BLaER1 treated with 17β-estradiol and CSF1 and Interleukin-3, amounts not matched to agents 10 nM and 100 nM (cell line): ENCODE data around the gene ALDH3B2.
"Not testable (repeated sequence)": the region's sequence is repeated elsewhere in the genome, so short reads cannot be mapped to it uniquely, and the experiment has no call there.

Source experiments
- H3K27ac ChIP-seq, 11 experiments: shearing (Covaris generic); formaldehyde crosslinking; 2 replicates each; pipeline ENCODE4 v1.8.1; 2022
- H3K27me3 ChIP-seq, 11 experiments: shearing (Covaris generic); formaldehyde crosslinking; 2 replicates each; pipeline ENCODE4 v1.8.1; 2022
- H3K36me3 ChIP-seq, 11 experiments: shearing (Covaris generic); formaldehyde crosslinking; 2 replicates each; pipeline ENCODE4 v1.8.1; 2022
- H3K4me1 ChIP-seq, 10 experiments: shearing (Covaris generic); formaldehyde crosslinking; 2 replicates each; pipeline ENCODE4 v1.8.1; 2022
- H3K4me2 ChIP-seq, 11 experiments: shearing (Covaris generic); formaldehyde crosslinking; 2 replicates each; pipeline ENCODE4 v1.8.1; 2022
- H3K4me3 ChIP-seq, 10 experiments: shearing (Covaris generic); formaldehyde crosslinking; 2 replicates each; pipeline ENCODE4 v1.8.1; 2022
- H3K9ac ChIP-seq, 11 experiments: shearing (Covaris generic); formaldehyde crosslinking; 2 replicates each; pipeline ENCODE4 v1.8.1; 2022
- H3K9me3 ChIP-seq, 11 experiments: shearing (Covaris generic); formaldehyde crosslinking; replicated peaks in 1 of 11; 2 replicates each; pipeline ENCODE4 v1.8.1; 2022
- H4K20me1 ChIP-seq, 11 experiments: shearing (Covaris generic); formaldehyde crosslinking; 2 replicates each; pipeline ENCODE4 v1.8.1; 2022
- Cebpa-rat ChIP-seq, 11 experiments: shearing (Covaris generic); IDR thresholded peaks; 2 replicates each; pipeline ENCODE4 v1.8.1; 2022

The ALDH3B2 gene

GRCh38 chr11:67630943-67631331 lies 43.5 kb downstream of the ALDH3B2 start:
- H3K27ac ChIP-seq = peak overlapping the region; percentile 41 to 84 (median 72); a peak in 21 of 22 replicates
- H3K36me3 ChIP-seq = no peaks in the 10 kb centered on the region
- peak overlapping the region; percentile 66 to 96 (median 89) for H3K4me2 ChIP-seq
- peak overlapping the region; percentile 60 to 81 (median 71) for H3K4me3 ChIP-seq
- H3K4me1 ChIP-seq = peaks cover 10 to 36% (median 28%) of the 10 kb centered on the region in 10 experiments
- no peaks in the 10 kb centered on the region for H3K27me3 ChIP-seq
- no peak for TF ChIP-seq Cebpa-rat (IDR thresholded peaks at IDR 0.05)
- H3K9me3 ChIP-seq = no peaks in the 10 kb centered on the region
- peak overlapping the region; percentile 74 to 85 (median 82) for H3K9ac ChIP-seq
- H4K20me1 ChIP-seq = 0 out of 22 replicates have a peak, but pooled peaks cover 0 to 3% (median 0%) of the 10 kb centered on the region in 11 experiments

DNA sequence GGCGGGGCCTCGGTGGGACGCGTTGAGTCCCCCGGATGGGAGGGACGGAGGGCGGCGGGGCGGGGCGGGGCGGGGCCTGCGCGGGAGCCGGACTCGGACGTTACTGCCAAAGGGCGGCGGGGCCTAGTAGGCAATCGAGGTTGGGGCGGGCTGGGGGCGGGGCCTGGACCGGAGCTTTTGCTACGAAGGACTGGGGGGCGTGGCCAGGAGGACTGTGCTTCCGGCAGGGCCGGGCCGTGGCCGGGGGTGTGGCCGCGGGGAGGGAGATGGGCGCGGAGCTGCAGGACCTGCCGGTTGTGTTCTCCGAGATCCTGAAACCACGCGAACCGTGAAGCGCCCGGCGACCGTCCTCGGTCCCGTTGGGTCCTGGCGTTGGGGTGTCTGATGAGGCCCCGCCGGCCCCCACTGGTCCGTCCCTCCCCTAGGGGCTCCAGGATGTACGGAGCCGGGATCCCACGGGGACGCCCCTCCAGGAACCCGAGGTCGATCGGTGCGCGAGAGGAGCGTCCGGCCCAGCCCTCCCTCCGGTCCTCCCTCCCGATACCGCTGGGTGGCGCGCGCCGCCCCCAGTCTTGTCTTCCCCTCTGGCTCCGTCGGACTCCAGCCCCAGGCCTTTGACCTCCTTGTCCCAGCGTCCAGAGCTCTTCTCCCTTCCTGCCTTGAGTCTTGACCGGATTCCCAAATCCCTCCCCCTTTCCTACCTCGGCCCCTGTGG lies 44.0 kb downstream of the ALDH3B2 start:
- Histone ChIP-seq H3K4me3 (peak overlapping the region; percentile 66 to 81 (median 73)), H3K27ac (peak overlapping the region; percentile 41 to 84 (median 72); a peak in 21 of 22 replicates), H4K20me1 (0 out of 22 replicates have a peak, but pooled peaks cover 0 to 3% (median 0%) of the 10 kb centered on the region in 11 experiments), H3K36me3 (no peaks in the 10 kb centered on the region), H3K4me2 (peak overlapping the region; percentile 66 to 96 (median 89)), H3K9me3 (no peaks in the 10 kb centered on the region), H3K27me3 (no peaks in the 10 kb centered on the region), H3K9ac (peak overlapping the region; percentile 76 to 85 (median 82)), H3K4me1 (peaks cover 10 to 39% (median 30%) of the 10 kb centered on the region in 10 experiments)
- TF ChIP-seq Cebpa-rat (IDR thresholded peaks at IDR 0.05) = no peak

GRCh38 chr11:67629386-67630227 lies 44.8 kb downstream of the ALDH3B2 start, which contains the start of gene NUDT8:
Gene NUDT8 (minus strand): TSS chr11:67629937. CDS start chr11:67629911, 26 bp downstream.
- no peak for TF ChIP-seq Cebpa-rat (IDR thresholded peaks at IDR 0.05)
- H3K4me1 ChIP-seq = peaks cover 10 to 47% (median 37%) of the 10 kb centered on the region in 10 experiments

DNA sequence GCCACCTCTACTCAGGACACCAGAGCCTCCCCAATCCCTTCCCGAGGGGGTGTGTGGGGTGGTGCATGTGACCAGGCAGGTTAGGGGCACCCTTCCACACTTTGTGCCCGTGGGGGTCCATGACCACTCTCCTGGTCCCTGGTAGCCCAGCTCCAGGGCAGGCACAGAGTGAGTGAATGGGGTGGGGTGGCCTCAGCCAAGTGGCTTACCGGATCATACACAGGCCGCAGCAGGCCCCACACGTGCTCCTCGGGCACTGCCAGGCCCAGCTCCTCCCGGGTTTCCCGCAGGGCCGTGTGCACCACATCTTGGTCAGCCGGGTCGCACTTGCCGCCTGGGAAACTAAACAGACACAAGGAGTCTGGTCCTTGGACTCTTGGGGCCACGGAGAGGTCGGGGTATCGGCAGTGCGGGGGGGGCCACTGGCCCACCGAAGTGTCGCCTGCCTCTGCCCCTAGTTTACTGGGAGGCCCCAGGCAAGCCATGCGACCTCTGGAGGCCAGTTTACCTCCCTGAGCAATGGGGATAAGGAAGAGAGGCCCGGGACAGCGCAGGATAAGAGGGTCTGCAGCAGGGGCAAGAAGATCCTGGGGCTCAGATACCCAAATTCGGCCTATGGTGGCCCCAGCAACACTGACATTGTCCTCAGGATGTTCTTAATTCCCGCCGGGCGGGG lies 45.6 kb downstream of the ALDH3B2 start:
- Histone ChIP-seq H3K4me2 (peak overlapping the region; percentile 93 to 100 (median 98)), H3K4me3 (peak overlapping the region; percentile 60 to 74 (median 70); a peak in 18 of 20 replicates), H3K27ac (peak overlapping the region in 6 of 11 experiments; percentile 14 to 80 (median 64); a peak in 8 of 22 replicates), H3K27me3 (no peaks in the 10 kb centered on the region), H3K36me3 (no peaks in the 10 kb centered on the region), H3K4me1 (peaks cover 10 to 51% (median 42%) of the 10 kb centered on the region in 10 experiments), H3K9me3 (no peaks in the 10 kb centered on the region), H4K20me1 (0 out of 22 replicates have a peak, but pooled peaks cover 0 to 3% (median 0%) of the 10 kb centered on the region in 11 experiments), H3K9ac (peak overlapping the region in 10 of 11 experiments; percentile 71 to 83 (median 78); a peak in 18 of 22 replicates)
- no peak for TF ChIP-seq Cebpa-rat (IDR thresholded peaks at IDR 0.05)

More at GRCh38 chr11:67629386-67630227, 44.8 kb downstream of the ALDH3B2 start, which contains the start of gene NUDT8:
- Histone ChIP-seq H3K4me2 (peak within 1 kb of the TSS; percentile 93 to 100 (median 98)), H3K36me3 (no peaks in the 10 kb centered on the region), H3K27me3 (no peaks in the 10 kb centered on the region), H4K20me1 (0 out of 22 replicates have a peak, but pooled peaks cover 0 to 3% (median 0%) of the 10 kb centered on the region in 11 experiments), H3K27ac (peak within 1 kb of the TSS; percentile 41 to 84 (median 77); a peak in 21 of 22 replicates), H3K4me3 (peak within 1 kb of the TSS; percentile 66 to 81 (median 73)), H3K9me3 (no peaks in the 10 kb centered on the region), H3K9ac (peak within 1 kb of the TSS; percentile 76 to 85 (median 82))

GRCh38 chr11:67627812-67628624 lies 46.4 kb downstream of the ALDH3B2 start:
- no peaks in the 10 kb centered on the region for H3K36me3 ChIP-seq
- H3K9ac ChIP-seq = peak overlapping the region in 5 of 11 experiments; percentile 41 to 83 (median 80); a peak in 5 of 22 replicates
- peaks cover 10 to 51% (median 42%) of the 10 kb centered on the region in 10 experiments for H3K4me1 ChIP-seq
- H3K4me3 ChIP-seq = no peak overlapping the region
- H4K20me1 ChIP-seq = 0 out of 22 replicates have a peak, but pooled peaks cover 0 to 3% (median 0%) of the 10 kb centered on the region in 11 experiments
- H3K4me2 ChIP-seq = peak overlapping the region in 3 of 11 experiments; percentile 97 to 99 (median 98); a peak in 5 of 22 replicates
- peak overlapping the region in 1 of 11 experiments; percentile 15; a peak in 1 of 22 replicates for H3K27ac ChIP-seq
- no peak for TF ChIP-seq Cebpa-rat (IDR thresholded peaks at IDR 0.05)
- H3K27me3 ChIP-seq = no peaks in the 10 kb centered on the region
- no peaks in the 10 kb centered on the region for H3K9me3 ChIP-seq

- no peaks in the 10 kb centered on the region for H3K36me3 ChIP-seq
- H3K27me3 ChIP-seq = no peaks in the 10 kb centered on the region
- no peak overlapping the region for H3K9ac ChIP-seq
- H3K4me2 ChIP-seq = no peak overlapping the region
- H3K4me3 ChIP-seq = no peak overlapping the region
- no peak for TF ChIP-seq Cebpa-rat (IDR thresholded peaks at IDR 0.05)
- H3K27ac ChIP-seq = no peak overlapping the region
- H3K9me3 ChIP-seq = no peaks in the 10 kb centered on the region
- H3K4me1 ChIP-seq = peaks cover 10 to 48% (median 38%) of the 10 kb centered on the region in 10 experiments
- 0 out of 22 replicates have a peak, but pooled peaks cover 0 to 3% (median 0%) of the 10 kb centered on the region in 11 experiments for H4K20me1 ChIP-seq
Observed at GRCh38 chr11:67627441-67627811, 47.0 kb downstream of the ALDH3B2 start.

GRCh38 chr11:67626970-67627369 lies 47.5 kb downstream of the ALDH3B2 start:
- H3K9ac ChIP-seq = no peak overlapping the region
- H3K4me3 ChIP-seq = no peak overlapping the region
- no peaks in the 10 kb centered on the region for H3K36me3 ChIP-seq
- no peak overlapping the region for H3K27ac ChIP-seq
- H3K4me1 ChIP-seq = peaks cover 10 to 44% (median 35%) of the 10 kb centered on the region in 10 experiments
- no peaks in the 10 kb centered on the region for H3K27me3 ChIP-seq
- TF ChIP-seq Cebpa-rat (IDR thresholded peaks at IDR 0.05) = no peak
- H3K4me2 ChIP-seq = no peak overlapping the region
- no peaks in the 10 kb centered on the region for H3K9me3 ChIP-seq
- H4K20me1 ChIP-seq = 0 out of 22 replicates have a peak, but pooled peaks cover 0 to 3% (median 0%) of the 10 kb centered on the region in 11 experiments

DNA sequence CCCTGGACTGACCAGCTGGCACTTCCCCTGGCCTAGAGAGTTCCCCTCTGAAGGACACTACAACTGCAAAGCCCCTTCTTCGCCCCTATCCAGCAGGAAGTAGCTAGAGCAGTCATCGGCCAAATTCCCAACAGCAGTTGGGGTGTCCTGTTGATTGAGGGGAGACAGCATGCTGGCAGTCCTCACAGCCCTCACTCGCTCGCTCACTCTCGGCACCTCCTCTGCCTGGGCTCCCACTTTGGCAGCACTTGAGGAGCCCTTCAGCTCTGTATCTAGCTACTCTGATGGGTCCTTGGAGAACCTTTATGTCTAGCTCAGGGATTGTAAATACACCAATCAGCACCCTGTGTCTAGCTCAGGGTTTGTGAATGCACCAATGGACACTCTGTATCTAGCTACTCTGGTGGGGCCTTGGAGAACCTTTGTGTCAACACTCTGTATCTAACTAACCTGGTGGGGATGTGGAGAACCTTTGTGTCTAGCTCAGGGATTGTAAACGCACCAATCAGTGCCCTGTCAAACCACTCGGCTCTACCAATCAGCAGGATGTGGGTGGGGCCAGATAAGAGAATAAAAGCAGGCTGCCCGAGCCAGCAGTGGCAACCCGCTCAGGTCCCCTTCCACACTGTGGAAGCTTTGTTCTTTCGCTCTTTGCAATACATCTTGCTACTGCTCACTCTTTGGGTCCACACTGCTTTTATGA lies 48.1 kb downstream of the ALDH3B2 start:
- H3K4me2 ChIP-seq, H3K27me3 ChIP-seq, H3K9me3 ChIP-seq, H4K20me1 ChIP-seq, H3K36me3 ChIP-seq, H3K27ac ChIP-seq, H3K4me3 ChIP-seq, H3K9ac ChIP-seq: not testable (repeated sequence)
- peaks cover 6 to 38% (median 31%) of the 10 kb centered on the region in 10 experiments for H3K4me1 ChIP-seq

DNA sequence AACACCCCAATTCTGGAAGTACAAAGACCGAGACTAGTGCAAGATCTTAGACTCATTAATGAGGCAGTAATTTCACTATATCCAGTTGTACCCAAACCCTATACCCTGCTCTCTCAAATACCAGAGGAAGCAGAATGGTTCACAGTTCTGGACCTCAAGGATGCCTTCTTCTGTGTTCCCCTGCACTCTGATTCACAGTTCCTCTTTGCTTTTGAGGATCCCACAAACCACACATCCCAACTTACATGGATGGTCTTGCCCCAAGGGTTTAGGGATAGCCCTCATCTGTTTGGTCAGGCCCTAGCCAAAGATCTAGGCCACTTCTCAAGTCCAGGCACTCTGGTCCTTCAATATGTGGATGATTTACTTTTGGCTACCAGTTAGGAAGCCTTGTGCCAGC lies 50.6 kb downstream of the ALDH3B2 start:
- H3K4me2 ChIP-seq, H3K27ac ChIP-seq, H3K9ac ChIP-seq: not testable (repeated sequence)

GRCh38 chr11:67622905-67623304 lies 51.5 kb downstream of the ALDH3B2 start:
- not testable (repeated sequence) for H4K20me1 ChIP-seq, H3K36me3 ChIP-seq, H3K4me2 ChIP-seq, H3K9ac ChIP-seq, H3K27me3 ChIP-seq, H3K27ac ChIP-seq, H3K4me3 ChIP-seq
- Histone ChIP-seq H3K4me1 (peaks cover 0 to 19% (median 14%) of the 10 kb centered on the region in 10 experiments; a peak in 16 of 20 replicates), H3K9me3 (peaks cover 0 to 11% (median 0%) of the 10 kb centered on the region in 11 experiments; a peak in 5 of 22 replicates)

More for the DNA sequence above, 50.6 kb downstream of the ALDH3B2 start:
- not testable (repeated sequence) for H3K27me3 ChIP-seq, H4K20me1 ChIP-seq, H3K4me3 ChIP-seq, H3K36me3 ChIP-seq
- H3K9me3 ChIP-seq = peaks cover 0 to 11% (median 0%) of the 10 kb centered on the region in 11 experiments; a peak in 5 of 22 replicates
- peaks cover 0 to 23% (median 18%) of the 10 kb centered on the region in 10 experiments; a peak in 16 of 20 replicates for H3K4me1 ChIP-seq
